ENCODE results near the gene MED12L. TPM values are rescaled to one million over a fixed set of nuclear protein-coding genes. Genes with fewer than 3 reads are reported as not detected.

MED12L gene
- total RNA-seq, 2 experiments from 2014 or later = 1.6 to 2.1 TPM

DNA sequence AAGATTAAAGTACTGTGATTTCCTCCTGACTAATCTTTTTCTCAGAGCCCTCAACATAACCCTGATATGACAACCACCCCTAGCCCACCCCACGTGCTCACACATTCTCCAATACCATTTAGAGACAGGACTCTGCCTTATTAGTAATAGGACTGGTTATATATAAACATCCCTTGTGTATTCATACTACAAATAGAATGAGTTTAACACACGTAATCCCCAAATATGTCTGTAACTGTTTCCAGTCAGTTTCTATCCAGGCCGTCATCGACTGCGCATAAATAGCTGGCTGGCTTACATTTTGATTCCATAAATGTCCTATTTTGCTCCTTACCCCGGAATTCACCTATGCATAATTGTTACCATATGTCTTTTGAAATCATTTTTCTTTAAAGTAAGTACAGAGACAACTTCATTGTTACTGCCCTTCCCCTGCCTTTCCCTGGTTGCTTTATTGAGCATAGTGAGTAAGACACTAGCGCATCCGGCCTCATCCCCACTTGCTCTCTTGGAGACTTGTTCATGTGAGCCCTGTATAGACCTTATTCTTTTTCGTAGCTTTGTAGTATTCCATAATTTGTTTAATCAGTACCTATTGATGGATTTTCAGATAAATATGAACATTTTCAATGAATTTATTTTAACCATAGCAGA is 196.3 kb downstream of the MED12L start:
- Mint-ChIP-seq H3K9me3 (no peaks in the 10 kb centered on the region), H3K4me3 (no peak overlapping the region)

DNA sequence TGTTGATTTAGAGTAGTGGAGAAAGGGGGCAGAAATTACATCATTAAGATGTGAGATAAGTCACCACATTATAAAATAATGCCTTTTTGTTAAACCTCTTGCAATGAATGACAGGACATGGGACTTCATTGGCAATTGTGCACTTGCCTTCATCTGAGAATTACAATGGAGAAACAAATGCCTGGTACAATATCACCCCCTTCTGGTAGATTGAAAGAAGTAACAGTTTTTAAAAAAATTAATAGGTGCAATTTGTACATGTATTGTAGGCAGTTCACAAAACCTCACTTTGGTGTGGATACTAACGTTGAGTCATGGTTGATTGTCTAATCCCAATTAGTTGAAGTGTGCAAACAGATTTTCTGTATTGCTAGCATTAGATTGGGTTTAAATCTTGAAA is 197.5 kb downstream of the MED12L start:
- H3K36me3 Mint-ChIP-seq = no peaks in the 10 kb centered on the region
- H3K4me1 Mint-ChIP-seq = peaks cover 42% of the 10 kb centered on the region
- H3K27me3 Mint-ChIP-seq = no peaks in the 10 kb centered on the region
- H3K9me3 Mint-ChIP-seq = no peaks in the 10 kb centered on the region
- no peak overlapping the region for H3K27ac Mint-ChIP-seq
- H3K4me3 Mint-ChIP-seq = no peak overlapping the region
- DNase-seq = no peak

More for the DNA sequence above, 196.3 kb downstream of the MED12L start:
- H3K27me3 Mint-ChIP-seq = no peaks in the 10 kb centered on the region
- DNase-seq = no peak
- H3K27ac Mint-ChIP-seq = no peak overlapping the region
- peaks cover 46% of the 10 kb centered on the region for H3K4me1 Mint-ChIP-seq
- no peaks in the 10 kb centered on the region for H3K36me3 Mint-ChIP-seq

DNA sequence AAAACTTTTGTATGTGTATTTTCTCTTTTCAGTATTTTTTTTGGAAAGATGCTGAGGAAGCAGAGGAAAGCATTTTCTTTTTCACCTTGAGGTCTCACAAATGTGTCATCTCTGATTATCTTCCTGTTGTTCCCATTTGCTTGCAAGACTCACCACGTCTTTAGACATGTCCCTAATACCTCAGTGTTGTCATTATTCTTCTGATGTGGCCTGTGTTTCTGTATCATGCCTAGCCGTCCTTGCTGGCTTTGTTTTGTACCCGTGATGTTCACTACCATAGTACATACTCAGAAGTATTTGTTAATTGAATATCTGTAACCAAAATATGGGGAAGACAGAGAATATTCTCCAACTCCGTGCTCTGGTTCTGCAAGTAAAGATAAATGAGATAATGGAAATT is 197.9 kb downstream of the MED12L start:
- no peak for DNase-seq
- H3K4me3 Mint-ChIP-seq = no peak overlapping the region
- H3K27ac Mint-ChIP-seq = no peak overlapping the region
- no peaks in the 10 kb centered on the region for H3K27me3 Mint-ChIP-seq
- H3K36me3 Mint-ChIP-seq = no peaks in the 10 kb centered on the region
- no peaks in the 10 kb centered on the region for H3K9me3 Mint-ChIP-seq
- H3K4me1 Mint-ChIP-seq = peaks cover 38% of the 10 kb centered on the region

DNA sequence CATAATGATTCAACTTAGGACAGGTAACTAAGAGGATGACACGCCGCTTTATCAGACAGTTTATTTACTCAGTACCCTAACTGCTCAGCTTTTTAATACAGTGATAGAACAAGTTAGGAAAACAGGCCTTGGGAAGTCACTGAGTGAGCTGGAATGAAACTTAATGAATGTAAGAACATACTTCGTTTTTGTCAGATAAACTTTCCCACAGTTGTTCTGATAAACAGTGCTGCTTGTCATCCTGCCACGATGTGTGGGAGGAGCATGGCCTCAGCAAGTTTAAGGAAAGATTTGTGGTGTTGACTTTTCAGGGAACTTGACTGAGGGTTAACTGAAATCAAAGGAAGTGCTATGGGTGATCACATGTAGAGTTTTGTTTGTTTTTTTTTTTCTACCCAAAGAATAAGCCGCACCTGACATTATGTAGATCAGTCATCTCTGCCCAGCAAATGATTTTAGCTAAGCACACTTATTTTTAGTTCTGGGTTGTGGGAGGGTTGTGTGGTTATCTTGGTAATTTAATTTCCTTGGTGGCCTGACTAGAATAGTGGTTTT is 198.5 kb downstream of the MED12L start:
- no peaks in the 10 kb centered on the region for H3K9me3 Mint-ChIP-seq
- peak; percentile 32 for DNase-seq
- no peak overlapping the region for H3K4me3 Mint-ChIP-seq
- H3K27me3 Mint-ChIP-seq = no peaks in the 10 kb centered on the region
- H3K36me3 Mint-ChIP-seq = no peaks in the 10 kb centered on the region
- H3K4me1 Mint-ChIP-seq = peaks cover 32% of the 10 kb centered on the region
- H3K27ac Mint-ChIP-seq = peak overlapping the region; percentile 60

DNA sequence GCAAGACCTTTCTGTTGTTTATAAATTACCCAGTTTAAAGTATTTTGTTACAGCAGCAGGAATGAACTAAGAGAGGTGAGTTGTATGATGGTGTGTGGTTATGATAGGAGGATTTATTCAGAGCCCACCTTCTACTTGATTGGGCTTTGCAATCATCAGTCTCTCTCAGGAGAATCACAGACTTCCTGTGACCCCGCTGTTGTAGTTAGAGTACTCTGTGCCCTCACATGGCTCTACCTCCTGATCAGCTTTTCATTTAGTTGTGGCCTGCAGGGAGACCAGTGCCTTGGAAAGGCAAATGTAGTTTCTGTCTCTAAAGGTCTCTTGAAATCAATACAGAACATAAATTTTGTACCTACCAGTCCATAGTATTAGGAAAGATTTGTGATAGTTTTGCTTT is 200.5 kb downstream of the MED12L start:
- Mint-ChIP-seq H3K4me3 (no peak overlapping the region), H3K9me3 (no peaks in the 10 kb centered on the region), H3K27me3 (no peaks in the 10 kb centered on the region), H3K36me3 (no peaks in the 10 kb centered on the region), H3K27ac (no peak overlapping the region), H3K4me1 (peaks cover 22% of the 10 kb centered on the region)
- no peak for DNase-seq

DNA sequence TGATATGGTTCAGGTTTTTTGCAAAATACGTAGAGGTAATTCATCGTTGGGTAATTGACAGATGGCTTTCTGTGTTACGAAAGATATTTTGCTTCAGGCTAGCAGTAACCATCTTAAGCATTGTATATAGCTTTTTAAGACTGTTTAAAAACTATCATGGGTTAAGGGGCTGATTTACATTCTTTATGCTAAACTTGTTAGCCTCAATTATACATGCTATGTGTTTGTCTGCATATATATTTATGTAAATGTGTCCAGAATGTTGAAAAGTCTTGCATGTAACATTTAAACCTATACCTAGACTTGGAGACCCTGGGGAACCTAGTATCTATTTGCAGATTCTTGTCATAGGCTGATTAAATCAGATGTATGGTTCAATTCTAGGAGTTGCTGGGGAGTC is 204.0 kb downstream of the MED12L start:
- Mint-ChIP-seq H3K4me3 (no peak overlapping the region), H3K27me3 (no peaks in the 10 kb centered on the region), H3K27ac (no peak overlapping the region), H3K4me1 (peaks cover 5% of the 10 kb centered on the region), H3K36me3 (no peaks in the 10 kb centered on the region), H3K9me3 (no peaks in the 10 kb centered on the region)
- DNase-seq = no peak

DNA sequence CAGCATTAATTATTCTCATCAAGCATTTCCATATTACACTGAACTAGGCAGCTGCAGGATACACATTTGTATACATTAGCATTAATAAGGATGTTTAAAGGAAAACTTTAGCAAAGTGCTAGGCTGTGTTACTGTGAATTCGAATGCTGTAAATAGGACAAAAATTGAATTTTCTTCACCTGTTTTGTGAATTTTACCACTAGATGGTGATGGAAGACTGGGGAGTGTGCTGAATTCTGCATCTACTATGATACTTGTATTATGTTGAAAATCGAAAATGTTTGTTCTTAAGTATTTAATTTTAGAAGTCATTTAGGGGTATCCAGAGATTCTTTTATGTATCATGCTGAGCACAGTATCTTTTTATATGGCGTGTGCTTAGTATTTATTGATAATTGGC is 205.2 kb downstream of the MED12L start:
- H3K27me3 Mint-ChIP-seq = peaks cover 9% of the 10 kb centered on the region
- peaks cover 5% of the 10 kb centered on the region for H3K4me1 Mint-ChIP-seq
- H3K27ac Mint-ChIP-seq = no peak overlapping the region
- no peaks in the 10 kb centered on the region for H3K36me3 Mint-ChIP-seq
- no peaks in the 10 kb centered on the region for H3K9me3 Mint-ChIP-seq
- H3K4me3 Mint-ChIP-seq = no peak overlapping the region
- no peak for DNase-seq

DNA sequence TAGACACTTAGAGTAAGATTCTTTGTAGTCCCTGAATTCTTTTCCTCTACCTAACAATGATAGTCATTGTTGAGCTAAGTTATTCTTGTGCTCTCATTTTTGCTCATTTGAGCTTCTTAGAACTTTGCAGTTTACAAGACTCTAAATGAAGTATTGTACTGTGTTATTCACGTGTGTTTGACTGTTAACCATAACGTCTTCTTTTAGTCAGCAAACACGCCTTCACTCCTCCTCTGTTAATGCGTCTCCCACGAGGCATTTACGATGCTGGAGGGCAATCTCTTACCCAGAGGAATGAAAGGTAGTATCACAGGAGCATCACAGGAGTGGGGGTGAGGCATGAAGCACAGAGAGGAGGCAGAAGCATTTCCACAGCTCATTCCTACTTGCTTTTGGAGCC is 207.7 kb downstream of the MED12L start:
- Mint-ChIP-seq H3K9me3 (no peaks in the 10 kb centered on the region), H3K36me3 (no peaks in the 10 kb centered on the region), H3K4me3 (no peak overlapping the region), H3K4me1 (peaks cover 5% of the 10 kb centered on the region), H3K27me3 (peaks cover 21% of the 10 kb centered on the region), H3K27ac (no peak overlapping the region)
- DNase-seq = no peak

DNA sequence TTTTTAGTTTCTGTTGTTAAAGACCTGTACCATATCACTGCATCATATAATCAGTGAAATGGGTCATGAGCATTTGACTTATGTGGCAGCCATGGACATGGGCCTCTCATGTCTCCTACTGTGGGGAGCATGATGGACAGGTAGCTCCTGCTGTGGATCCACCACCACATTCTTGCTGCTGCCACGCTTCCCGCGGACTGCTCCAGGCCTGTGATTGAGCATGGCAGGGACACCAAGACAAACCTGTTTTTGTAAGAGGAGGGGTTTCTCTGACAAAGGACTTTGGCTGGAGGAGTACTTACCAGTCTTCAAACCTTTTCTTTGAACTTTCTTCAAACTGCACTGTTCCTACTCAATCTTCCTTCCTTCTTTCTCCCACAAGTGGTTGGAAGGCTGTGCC is 210.8 kb downstream of the MED12L start:
- no peaks in the 10 kb centered on the region for H3K9me3 Mint-ChIP-seq
- no peak overlapping the region for H3K27ac Mint-ChIP-seq
- H3K36me3 Mint-ChIP-seq = no peaks in the 10 kb centered on the region
- H3K27me3 Mint-ChIP-seq = peaks cover 38% of the 10 kb centered on the region
- no peak for DNase-seq
- peaks cover 9% of the 10 kb centered on the region for H3K4me1 Mint-ChIP-seq
- no peak overlapping the region for H3K4me3 Mint-ChIP-seq

DNA sequence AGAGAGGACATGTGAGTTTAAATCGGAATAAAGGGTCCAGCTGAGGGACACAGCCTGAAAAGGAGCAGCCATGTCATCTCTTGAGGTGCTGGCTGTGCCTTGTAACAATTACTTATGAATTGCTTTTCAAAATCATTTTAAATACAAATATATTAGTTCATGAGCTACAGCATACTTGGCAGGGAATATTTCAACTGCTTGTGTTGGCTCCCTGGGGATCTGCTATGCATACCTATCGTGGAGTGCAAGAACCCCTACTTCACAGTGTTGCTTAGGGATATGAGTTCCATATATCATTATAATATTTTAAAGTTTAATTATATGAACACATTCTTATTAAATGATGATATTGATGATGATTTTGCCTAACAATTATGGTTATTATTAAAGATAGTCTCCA is 212.0 kb downstream of the MED12L start:
- Mint-ChIP-seq H3K9me3 (no peaks in the 10 kb centered on the region), H3K4me1 (peaks cover 17% of the 10 kb centered on the region), H3K27me3 (peaks cover 42% of the 10 kb centered on the region), H3K27ac (no peak overlapping the region), H3K36me3 (no peaks in the 10 kb centered on the region), H3K4me3 (no peak overlapping the region)
- no peak for DNase-seq

DNA sequence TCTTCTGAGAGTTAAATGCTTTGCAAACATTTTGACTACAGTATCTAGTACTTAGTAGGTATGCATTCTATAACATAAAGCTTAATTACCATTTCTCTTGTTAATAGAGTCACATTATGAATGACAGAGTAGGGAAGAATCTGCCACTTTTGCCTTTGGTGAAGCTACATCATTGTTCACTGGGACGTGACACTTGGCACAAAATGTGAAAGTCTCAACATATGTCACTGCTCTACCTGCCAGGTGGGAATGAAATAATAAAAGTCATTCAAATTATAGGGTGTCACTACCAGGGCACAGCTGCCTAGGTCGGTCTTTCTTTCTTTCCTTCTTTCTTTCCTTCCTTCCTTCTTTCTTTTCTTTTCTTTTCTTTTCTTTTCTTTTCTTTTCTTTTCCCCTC is 213.5 kb downstream of the MED12L start:
- Mint-ChIP-seq H3K27ac (no peak overlapping the region), H3K4me1 (peaks cover 26% of the 10 kb centered on the region), H3K36me3 (no peaks in the 10 kb centered on the region), H3K4me3 (no peak overlapping the region), H3K9me3 (no peaks in the 10 kb centered on the region), H3K27me3 (peaks cover 54% of the 10 kb centered on the region)
- no peak for DNase-seq

DNA sequence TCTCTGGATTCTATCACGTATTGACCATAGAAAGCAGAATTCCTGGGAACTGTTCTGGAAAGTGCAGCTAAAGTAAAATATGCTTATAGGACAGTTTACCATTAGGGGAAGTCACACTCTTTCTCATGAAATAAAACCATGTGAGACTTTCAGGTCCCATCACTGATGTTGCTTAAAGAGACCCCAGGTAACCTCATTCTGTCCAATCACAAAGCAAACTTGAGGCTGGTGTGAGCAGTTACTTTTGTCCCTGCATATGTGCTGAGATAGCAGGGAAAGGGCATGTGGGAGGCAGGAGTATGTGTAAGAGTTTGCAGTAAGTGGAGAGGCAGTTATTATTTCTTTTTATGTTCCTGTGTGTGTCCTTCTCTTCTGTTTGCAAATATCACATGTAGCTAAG is 215.1 kb downstream of the MED12L start:
- no peak for DNase-seq
- H3K9me3 Mint-ChIP-seq = no peaks in the 10 kb centered on the region
- no peaks in the 10 kb centered on the region for H3K36me3 Mint-ChIP-seq
- H3K27me3 Mint-ChIP-seq = peaks cover 47% of the 10 kb centered on the region
- H3K27ac Mint-ChIP-seq = no peak overlapping the region
- H3K4me3 Mint-ChIP-seq = no peak overlapping the region
- peaks cover 36% of the 10 kb centered on the region for H3K4me1 Mint-ChIP-seq

DNA sequence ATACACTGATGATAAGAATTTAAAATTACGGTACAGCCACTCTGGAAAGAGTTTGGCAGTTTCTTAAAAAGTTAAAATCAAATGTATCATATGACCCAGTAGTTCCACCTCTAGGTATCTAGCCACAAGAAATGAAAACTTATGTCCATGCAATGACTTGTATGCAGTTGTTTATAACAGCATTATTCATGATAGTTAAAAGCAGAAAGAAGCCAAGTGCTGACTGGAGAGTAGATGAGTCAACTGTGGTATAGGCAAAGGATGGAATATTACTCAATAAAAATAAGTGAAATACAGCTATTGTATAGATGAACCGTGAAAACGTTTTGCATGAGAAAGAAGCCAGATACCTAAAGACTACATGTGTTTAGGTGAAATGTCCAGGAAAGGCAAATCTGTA is 216.3 kb downstream of the MED12L start:
- Mint-ChIP-seq H3K4me1 (peaks cover 48% of the 10 kb centered on the region), H3K36me3 (peaks cover 2% of the 10 kb centered on the region), H3K4me3 (no peak overlapping the region), H3K27me3 (peaks cover 39% of the 10 kb centered on the region), H3K9me3 (no peaks in the 10 kb centered on the region), H3K27ac (no peak overlapping the region)
- no peak for DNase-seq

DNA sequence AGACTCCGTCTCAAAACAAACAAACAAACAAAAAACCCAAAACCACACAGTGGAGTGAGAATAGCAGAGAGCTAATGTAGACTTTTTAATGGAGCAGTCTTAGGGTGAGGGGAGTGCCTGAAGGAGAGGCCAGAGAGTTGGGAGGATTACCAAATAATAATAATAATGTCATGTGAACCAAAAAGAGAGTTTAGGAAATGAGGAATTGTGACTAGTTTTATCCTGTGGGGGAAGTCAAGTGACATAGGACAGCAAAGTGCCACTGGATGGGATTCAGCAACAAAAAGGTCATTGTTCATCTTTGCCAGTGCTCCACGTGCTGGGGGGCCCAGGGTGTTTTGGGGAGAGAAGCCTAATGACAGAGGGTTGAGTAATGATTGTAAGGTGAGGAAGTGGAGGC is 218.3 kb downstream of the MED12L start:
- H3K27ac Mint-ChIP-seq = no peak overlapping the region
- peaks cover 2% of the 10 kb centered on the region for H3K36me3 Mint-ChIP-seq
- H3K4me3 Mint-ChIP-seq = no peak overlapping the region
- peaks cover 29% of the 10 kb centered on the region for H3K27me3 Mint-ChIP-seq
- DNase-seq = no peak
- no peaks in the 10 kb centered on the region for H3K9me3 Mint-ChIP-seq
- H3K4me1 Mint-ChIP-seq = peaks cover 57% of the 10 kb centered on the region

DNA sequence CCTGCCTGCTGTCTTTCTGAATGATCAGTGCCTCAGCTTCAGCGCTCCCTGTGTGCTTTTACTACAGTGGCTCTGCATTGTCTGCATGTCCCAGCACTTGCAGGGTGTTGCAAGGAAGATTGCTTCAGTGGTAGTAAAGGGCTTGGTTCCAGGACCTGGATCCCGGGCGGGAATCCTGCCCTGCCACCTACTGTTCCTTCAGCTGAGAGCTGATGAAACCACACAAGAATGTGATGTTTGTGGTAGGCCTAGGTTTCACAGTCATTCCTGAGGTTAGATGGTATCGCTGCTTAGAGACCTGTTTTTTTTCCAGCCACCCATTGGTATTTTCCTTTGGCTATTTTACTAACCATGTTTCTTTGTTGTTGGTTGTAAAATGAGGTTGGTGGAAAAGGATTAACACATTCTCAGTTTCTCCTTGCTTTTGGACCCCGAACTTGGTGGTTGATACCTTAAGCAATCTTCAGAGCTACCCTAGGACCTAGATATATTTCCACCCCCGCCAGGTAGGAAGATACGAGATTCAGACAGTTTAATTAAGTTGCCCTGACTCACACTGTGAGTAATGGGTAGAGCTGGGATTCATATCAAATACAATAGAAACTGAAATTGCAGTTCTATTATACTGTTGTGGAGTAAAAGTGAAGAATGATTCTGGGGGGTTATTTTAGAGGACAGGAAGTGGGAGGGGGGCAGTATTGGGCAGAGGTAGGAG is 219.8 kb downstream of the MED12L start:
- Mint-ChIP-seq H3K4me3 (peak overlapping the region; percentile 44), H3K36me3 (peaks cover 2% of the 10 kb centered on the region), H3K27me3 (peaks cover 21% of the 10 kb centered on the region), H3K4me1 (peaks cover 57% of the 10 kb centered on the region), H3K9me3 (no peaks in the 10 kb centered on the region), H3K27ac (peak overlapping the region; percentile 73)
- DNase-seq = peak; percentile 24

DNA sequence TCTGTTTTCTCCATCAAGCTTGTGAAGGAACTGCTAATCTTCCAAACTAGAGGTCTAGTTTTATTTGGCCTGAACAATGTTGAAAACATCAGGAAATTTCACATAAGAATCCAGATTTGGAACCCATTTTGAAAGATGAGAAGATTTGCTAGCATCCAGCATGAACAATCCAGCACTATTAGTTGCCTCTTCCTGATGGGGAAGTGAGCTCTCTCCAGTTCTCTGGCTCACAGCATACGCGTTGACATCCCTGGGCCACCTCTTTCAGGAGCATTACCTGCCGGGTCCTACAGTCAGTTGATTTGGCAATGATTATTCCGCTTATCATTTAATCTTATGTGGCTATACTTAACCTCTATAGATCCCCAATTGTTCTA is 220.3 kb downstream of the MED12L start:
- H3K36me3 Mint-ChIP-seq = peaks cover 2% of the 10 kb centered on the region
- H3K27ac Mint-ChIP-seq = peak overlapping the region; percentile 73
- H3K4me3 Mint-ChIP-seq = peak overlapping the region; percentile 44
- H3K9me3 Mint-ChIP-seq = no peaks in the 10 kb centered on the region
- H3K4me1 Mint-ChIP-seq = peaks cover 54% of the 10 kb centered on the region
- H3K27me3 Mint-ChIP-seq = peaks cover 18% of the 10 kb centered on the region
- DNase-seq = no peak
